RWPE2 (cell line): ENCODE data around the gene PHKG2.

Experiments
- ATAC-seq: fragments of 200-7000 bp; cut with Tn5 transposase; 3 replicates; pipeline ENCODE4 v1.9.1; 2021; ENCODE audit warnings: low read depth
- DNase-seq: peaks from one replicate; pipeline ENCODE4 v3.0.0-alpha.2; 2020; ENCODE audit warnings: low spot score
- H3K27ac ChIP-seq: fragments of 450-650 bp; 2 replicates; pipeline ENCODE4 v1.5.1; 2017; ENCODE audit warnings: mild to moderate bottlenecking; ENCODE audit not compliant: poor library complexity, severe bottlenecking
- H3K27me3 ChIP-seq: fragments of 250-450 bp; sonication (Bioruptor Pico); 2 replicates; pipeline ENCODE4 v1.5.1; 2021; ENCODE audit warnings: mild to moderate bottlenecking, moderate library complexity; ENCODE audit not compliant: insufficient read depth, poor library complexity, severe bottlenecking
- H3K36me3 ChIP-seq: fragments of 250-450 bp; sonication (Bioruptor Pico); 2 replicates; pipeline ENCODE4 v1.5.1; 2020; ENCODE audit warnings: low read depth, mild to moderate bottlenecking, moderate library complexity
- H3K4me1 ChIP-seq: fragments of 250-450 bp; sonication (Bioruptor Pico); 2 replicates; pipeline ENCODE4 v1.5.1; 2021; ENCODE audit warnings: mild to moderate bottlenecking, moderate library complexity; ENCODE audit not compliant: insufficient read depth, poor library complexity, severe bottlenecking
- H3K4me3 ChIP-seq: fragments of 250-450 bp; sonication (Bioruptor Pico); 2 replicates; pipeline ENCODE4 v1.5.1; 2021; ENCODE audit warnings: mild to moderate bottlenecking, moderate library complexity; ENCODE audit not compliant: severe bottlenecking
- H3K9me3 ChIP-seq: fragments of 250-450 bp; sonication (Bioruptor Pico); 2 replicates; pipeline ENCODE4 v1.5.1; 2021; ENCODE audit warnings: mild to moderate bottlenecking, moderate library complexity; ENCODE audit not compliant: severe bottlenecking
- CTCF ChIP-seq: fragments of 450-650 bp; IDR thresholded peaks from one replicate; pipeline ENCODE4 v1.5.1; 2017; ENCODE audit warnings: mild to moderate bottlenecking, moderate library complexity; ENCODE audit not compliant: poor library complexity, severe bottlenecking

The PHKG2 gene

DNA sequence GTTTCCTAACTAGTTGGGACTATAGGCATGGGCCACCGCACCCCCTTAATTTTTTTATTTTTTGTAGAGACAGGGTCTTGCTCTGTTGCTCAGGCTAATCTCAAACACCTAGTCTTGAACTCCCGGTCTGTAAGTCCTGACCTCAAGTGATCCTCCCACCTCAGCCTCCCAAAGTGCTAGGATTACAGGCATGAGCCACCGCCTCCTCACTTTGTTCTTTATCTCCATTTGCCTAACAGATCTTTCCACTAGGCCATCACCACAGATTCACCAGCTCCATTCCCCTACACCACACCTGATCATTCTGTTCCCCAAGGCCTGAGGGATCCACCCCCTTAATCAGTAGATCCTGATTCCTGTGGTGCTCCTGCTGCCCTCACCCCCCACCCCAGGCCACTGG, 46.4 kb downstream of the PHKG2 start:
- DNase-seq (no peak), ATAC-seq (no peak)
- H3K36me3 ChIP-seq = no peaks in the 10 kb centered on the region
- H3K4me1 ChIP-seq = no peaks in the 10 kb centered on the region
- no peaks in the 10 kb centered on the region for H3K9me3 ChIP-seq
- no peak for TF ChIP-seq CTCF
- no peak overlapping the region for H3K4me3 ChIP-seq
- H3K27me3 ChIP-seq = no peaks in the 10 kb centered on the region
- H3K27ac ChIP-seq = no peak overlapping the region

DNA sequence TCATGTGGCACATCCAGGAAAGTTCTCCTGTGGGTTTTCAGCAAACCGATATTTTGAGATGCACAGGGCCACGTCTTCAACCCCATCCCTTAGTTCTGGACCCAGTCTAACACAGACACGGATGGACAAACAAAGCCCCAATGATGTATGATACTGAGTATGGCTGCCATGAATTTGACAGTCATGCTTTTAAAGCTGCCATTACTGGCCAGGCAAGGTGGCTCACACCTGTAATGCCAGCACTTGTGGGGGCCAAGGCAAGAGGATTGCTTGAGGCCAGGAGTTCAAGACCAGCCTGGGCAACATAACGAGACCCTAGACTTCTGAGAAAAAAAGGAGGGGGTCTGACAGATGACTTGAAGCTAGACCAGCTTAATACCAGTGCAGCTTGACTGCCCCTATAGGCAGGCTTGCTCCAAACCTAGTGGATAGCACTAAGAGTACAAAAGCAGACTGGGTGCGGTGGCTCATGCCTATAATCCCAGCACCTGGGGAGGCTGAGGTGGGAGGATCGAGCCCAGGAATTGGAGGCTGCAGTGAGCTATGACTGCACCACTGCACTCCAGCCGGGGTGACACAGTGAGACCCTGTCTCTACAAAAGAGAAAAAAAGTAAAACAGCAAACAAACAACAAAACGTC, 49.6 kb downstream of the PHKG2 start:
- Histone ChIP-seq H3K36me3 (no peaks in the 10 kb centered on the region), H3K27me3 (no peaks in the 10 kb centered on the region), H3K9me3 (no peaks in the 10 kb centered on the region), H3K4me3 (no peak overlapping the region), H3K4me1 (no peaks in the 10 kb centered on the region), H3K27ac (no peak overlapping the region)
- no peak for DNase-seq
- ATAC-seq = peak; percentile 69
- TF ChIP-seq CTCF = peak; percentile 12
